Testis (tissue), 2 donors: ENCODE measurements around the gene ASB7.
A peak's percentile ranks its signal among the peaks of the same experiment; 100 is the strongest.

Experiments
- CTCF ChIP-seq, 3 experiments: fragments of 450-650 bp in 2 of 3; fragments of 200-600 bp in 1 of 3; sonication (generic) in 1 of 3; IDR thresholded peaks; one replicate each; pipeline ENCODE4 v1.5.1; 2016 to 2019; ENCODE audit warnings: antibody characterized with exemption in 3 of 3, mild to moderate bottlenecking in 2 of 3, moderate library complexity in 1 of 3
- POLR2A ChIP-seq: fragments of 450-650 bp; IDR thresholded peaks from one replicate; pipeline ENCODE4 v1.6.1; 2017; ENCODE audit warnings: antibody characterized with exemption, mild to moderate bottlenecking, moderate library complexity

- TF ChIP-seq POLR2A (no peak), CTCF (IDR thresholded peaks at IDR 0.05) (peak; percentile 26 to 50 (median 46))
Observed at GRCh38 chr15:100671858-100672543, 69.6 kb downstream of the ASB7 start.
